Body of pancreas (tissue), 4 donors: ENCODE measurements around the gene DLGAP1.

Experiments used
- CTCF ChIP-seq, 7 experiments: fragments of 450-650 bp in 4 of 7; fragments of 200-600 bp in 3 of 7; sonication (generic) in 3 of 7; IDR thresholded peaks; one replicate each; pipeline ENCODE4 v1.5.1; 2016 to 2019; ENCODE audit warnings: antibody characterized with exemption in 7 of 7
- POLR2A ChIP-seq, 3 donors: fragments of 450-650 bp; IDR thresholded peaks; one replicate each; pipeline ENCODE4 v1.6.1; 2016; ENCODE audit warnings: antibody characterized with exemption in 3 of 3, mild to moderate bottlenecking in 2 of 3

DNA sequence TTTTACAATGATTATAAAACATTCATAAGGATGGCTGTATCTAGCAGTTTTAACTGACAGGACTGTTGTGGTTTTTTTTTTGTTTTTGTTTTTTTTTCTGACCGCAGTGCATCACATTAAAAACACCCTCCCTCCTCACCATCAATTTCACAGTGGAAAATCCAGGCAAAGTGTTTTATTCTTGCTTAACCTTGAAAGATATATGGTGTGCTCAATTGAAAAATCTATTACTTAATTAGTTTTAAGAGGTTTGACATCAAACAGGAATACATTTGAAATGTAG, 250.7 kb downstream of the DLGAP1 start:
- TF ChIP-seq CTCF (IDR thresholded peaks at IDR 0.05) (no peak), POLR2A (IDR thresholded peaks at IDR 0.05) (no peak)
